Pancreas (tissue), 10 donors: Measurements from ENCODE around the gene MCM6. TPM values are rescaled to one million over a fixed set of nuclear protein-coding genes. Genes with fewer than 3 reads are reported as not detected.

Experiments used
- ATAC-seq, 4 donors: fragments of 200-7000 bp; cut with Tn5 transposase; one replicate each; pipeline versions ENCODE4 v1.8.0 to v1.9.1; 2020; ENCODE audit warnings: mild to moderate bottlenecking in 4 of 4, moderate library complexity in 4 of 4
- DNase-seq, 6 donors: peaks; one replicate each; pipeline ENCODE4 v3.0.0-alpha.2; 2020
- FAIRE-seq: peaks from 2 replicates; lab custom pipeline; 2012; peaks lifted over from hg19 to GRCh38; lab: Jason Lieb, UNC
- H3K27ac ChIP-seq, 4 donors: fragments of 200-600 bp; sonication (generic); 1 replicate in 3 of 4; 2 replicates in 1 of 4; pipeline versions ENCODE4 v1.5.0 to v1.8.0; 2020
- H3K27me3 ChIP-seq, 4 donors: fragments of 200-600 bp; one replicate each; pipeline ENCODE4 v1.8.0; 2021
- H3K36me3 ChIP-seq, 3 donors: fragments of 200-600 bp; sonication (generic) in 1 of 3; one replicate each; pipeline versions ENCODE4 v1.5.0 to v1.8.0; 2020 to 2021
- H3K4me1 ChIP-seq, 3 donors: fragments of 200-600 bp; one replicate each; pipeline ENCODE4 v1.8.0; 2021
- H3K4me3 ChIP-seq, 4 donors: fragments of 200-600 bp; sonication (generic) in 2 of 4; one replicate each; pipeline versions ENCODE4 v1.5.0 to v1.8.0; 2020 to 2021
- H3K9me3 ChIP-seq, 4 donors: fragments of 200-600 bp; one replicate each; pipeline ENCODE4 v1.8.0; 2021
- WGBS, 2 donors: extraction: QIAGEN DNeasy Blood & Tissue Kit; methylation state at CpG; one replicate each; pipeline ENCODE4 v1.1.7; 2013; 5-methylcytosine and 5-hydroxymethylcytosine counted together
- intact Hi-C, 3 donors: fragments of 100-400 bp; cut with DNase I; formaldehyde crosslinking; loops; one replicate each; pipeline versions ENCODE4 v1.11.1 to v1.14.2; 2022
- polyA plus RNA-seq, 2 donors: library from polyadenylated mRNA; stranded (reverse); fragments of 200-250 nt; gene quantifications; one replicate each; pipeline ENCODE4 v1.2.3, GENCODE V29; 2013
- total RNA-seq, 6 donors: library from RNA; stranded (reverse); fragmentation: NEBNext Ultra II Directional in 4 of 6; extraction: Animal tissue kit (Norgen Biotek cat#: 25700) in 4 of 6; gene quantifications; one replicate each; pipeline versions ENCODE4 v1.2.1 to v1.2.4, GENCODE V29; 2021 to 2023
- TF ChIP-seq, protein P1 (sequence below), 4 donors: fragments of 200-600 bp; sonication (generic) in 3 of 4; IDR thresholded peaks; one replicate each; pipeline versions ENCODE4 v1.5.0 to v1.8.0; 2021; ENCODE audit warnings: antibody characterized with exemption in 4 of 4
- donor health status: healthy with polysubstance abuse.
- donor health status: DM: no; HTN: no; CAD: no; lungs with moderate emphysema.
- donor health status: DM: no; HTN: no; CAD: no.
- donor health status: control.
- donor health status: control.
- donor health status: Bipolar disorder and iron deficiency.
- donor health status: DM: yes; HTN: yes; CAD: no.
- donor health status: DM: no; HTN: no; CAD: no.
- donor health status: DM: no; HTN: no; CAD: no.
- donor health status: DM: yes; HTN: yes; CAD: no.

MCM6 gene
- total and polyA plus RNA-seq, 8 donors = 1.5 to 5.7 (median 2.5) TPM

DNA sequence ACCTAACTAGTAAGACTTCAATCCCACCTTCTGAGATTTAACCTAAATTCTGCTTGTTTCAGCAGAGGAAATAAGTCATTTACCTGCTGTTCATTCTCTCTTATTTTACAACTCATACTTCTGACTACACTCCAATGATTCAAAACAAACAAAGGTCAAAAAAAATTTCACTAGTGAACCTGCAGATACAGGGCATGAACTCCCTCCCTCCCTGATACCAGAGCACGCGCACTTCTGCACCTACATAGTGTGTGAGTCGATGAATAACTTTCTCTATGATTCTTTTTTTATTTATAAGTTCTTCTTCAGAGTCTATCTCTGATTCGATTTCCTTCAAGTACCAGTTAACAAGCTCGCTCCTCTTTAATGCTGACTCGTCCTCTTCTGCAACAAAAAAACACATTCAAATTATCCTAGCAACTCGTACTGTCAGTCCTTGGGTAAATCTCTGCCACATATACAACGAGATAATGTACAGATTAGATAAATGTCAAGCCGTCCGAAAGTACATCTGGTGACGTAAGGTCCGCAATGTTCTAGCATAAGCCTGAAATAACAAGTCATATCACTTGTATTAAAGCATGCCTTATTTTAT, 31.8 kb downstream of the MCM6 start:
- Histone ChIP-seq H3K9me3 (no peaks in the 10 kb centered on the region), H3K4me1 (no peaks in the 10 kb centered on the region), H3K27me3 (no peaks in the 10 kb centered on the region), H3K27ac (no peak overlapping the region), H3K36me3 (no peaks in the 10 kb centered on the region), H3K4me3 (no peak overlapping the region)
- FAIRE-seq (no peak), ATAC-seq (no peak), DNase-seq (no peak)
- WGBS, 2 donors = 80 to 82% methylated on average over 12 of the region's 12 CpGs
- intact Hi-C loops = no loop called here
- TF ChIP-seq, protein P1, sequence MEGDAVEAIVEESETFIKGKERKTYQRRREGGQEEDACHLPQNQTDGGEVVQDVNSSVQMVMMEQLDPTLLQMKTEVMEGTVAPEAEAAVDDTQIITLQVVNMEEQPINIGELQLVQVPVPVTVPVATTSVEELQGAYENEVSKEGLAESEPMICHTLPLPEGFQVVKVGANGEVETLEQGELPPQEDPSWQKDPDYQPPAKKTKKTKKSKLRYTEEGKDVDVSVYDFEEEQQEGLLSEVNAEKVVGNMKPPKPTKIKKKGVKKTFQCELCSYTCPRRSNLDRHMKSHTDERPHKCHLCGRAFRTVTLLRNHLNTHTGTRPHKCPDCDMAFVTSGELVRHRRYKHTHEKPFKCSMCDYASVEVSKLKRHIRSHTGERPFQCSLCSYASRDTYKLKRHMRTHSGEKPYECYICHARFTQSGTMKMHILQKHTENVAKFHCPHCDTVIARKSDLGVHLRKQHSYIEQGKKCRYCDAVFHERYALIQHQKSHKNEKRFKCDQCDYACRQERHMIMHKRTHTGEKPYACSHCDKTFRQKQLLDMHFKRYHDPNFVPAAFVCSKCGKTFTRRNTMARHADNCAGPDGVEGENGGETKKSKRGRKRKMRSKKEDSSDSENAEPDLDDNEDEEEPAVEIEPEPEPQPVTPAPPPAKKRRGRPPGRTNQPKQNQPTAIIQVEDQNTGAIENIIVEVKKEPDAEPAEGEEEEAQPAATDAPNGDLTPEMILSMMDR (IDR thresholded peaks at IDR 0.05) = no peak

DNA sequence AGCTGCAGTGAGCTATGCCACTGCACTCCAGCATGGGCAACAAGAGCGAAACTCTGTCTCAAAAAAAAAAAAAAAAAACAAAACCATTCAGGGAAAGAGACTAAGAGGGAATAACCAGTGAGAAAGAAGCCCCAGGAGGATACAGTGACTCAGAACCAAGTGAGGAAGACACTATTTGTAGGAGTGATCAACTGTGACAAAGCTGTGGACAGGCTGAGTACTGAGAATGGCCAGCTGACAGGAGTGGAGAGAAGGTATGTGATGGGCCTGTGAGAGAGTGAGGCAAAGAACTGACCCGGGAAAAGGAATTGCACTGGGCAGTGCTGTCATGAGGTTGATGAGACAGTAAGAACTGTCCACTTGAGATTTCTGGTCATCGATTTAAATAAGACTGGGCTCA, 32.6 kb downstream of the MCM6 start:
- intact Hi-C loops = no loop called here
- ATAC-seq (no peak), DNase-seq (no peak), FAIRE-seq (no peak)
- Histone ChIP-seq H3K36me3 (no peaks in the 10 kb centered on the region), H3K27ac (no peak overlapping the region), H3K4me1 (no peaks in the 10 kb centered on the region), H3K9me3 (no peaks in the 10 kb centered on the region), H3K4me3 (no peak overlapping the region), H3K27me3 (no peaks in the 10 kb centered on the region)
- WGBS, 2 donors = 92 to 97% methylated on average over 3 of the region's 3 CpGs
- TF ChIP-seq, protein P1 (IDR thresholded peaks at IDR 0.05) = no peak

DNA sequence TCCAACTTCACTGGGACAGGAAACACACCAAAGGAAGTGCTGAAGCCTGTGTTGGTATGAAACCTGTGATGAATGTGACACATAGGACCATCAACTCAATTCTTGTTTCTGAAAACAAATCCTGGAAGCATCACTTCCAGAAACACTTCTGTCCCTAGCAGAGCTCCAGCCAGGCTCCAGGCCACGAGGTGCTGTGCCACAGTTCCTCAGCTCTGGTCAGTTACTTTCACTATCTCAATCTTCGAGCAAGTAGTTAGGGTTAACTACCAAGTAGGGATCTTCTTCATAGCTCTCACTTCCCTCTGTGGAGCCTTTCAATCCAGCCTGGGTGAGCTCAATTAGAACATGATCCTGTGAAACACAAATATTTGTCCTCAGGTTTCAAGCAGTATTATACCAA, 35.6 kb downstream of the MCM6 start:
- H3K4me3 ChIP-seq = no peak overlapping the region
- no peak for ATAC-seq
- DNase-seq = no peak
- TF ChIP-seq, protein P1 (IDR thresholded peaks at IDR 0.05) = no peak
- H3K36me3 ChIP-seq = no peaks in the 10 kb centered on the region
- H3K9me3 ChIP-seq = no peaks in the 10 kb centered on the region
- no peaks in the 10 kb centered on the region for H3K27me3 ChIP-seq
- H3K4me1 ChIP-seq = no peaks in the 10 kb centered on the region
- no peak overlapping the region for H3K27ac ChIP-seq
- no peak for FAIRE-seq
- 71% methylated on average over 2 of the region's 2 CpGs for WGBS, 2 donors
- intact Hi-C loops = no loop called here

DNA sequence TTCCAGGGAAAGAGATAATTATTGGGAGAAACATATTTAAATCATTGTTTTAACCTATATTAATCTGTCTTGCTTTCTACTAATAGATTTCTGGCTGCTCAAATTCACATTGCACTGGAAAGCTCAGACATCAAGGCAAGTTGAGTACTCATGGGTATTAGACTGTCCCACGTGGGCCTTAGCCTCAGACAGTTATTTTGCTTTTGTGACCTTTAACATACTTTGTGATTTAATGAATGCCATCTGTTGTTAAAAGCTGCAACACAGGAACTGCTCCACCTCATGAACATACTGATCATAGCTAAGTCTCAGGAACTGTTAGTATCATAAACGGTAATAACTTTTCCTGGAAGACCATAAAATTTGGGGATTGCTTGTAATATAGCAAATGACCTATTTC, 36.5 kb downstream of the MCM6 start:
- H3K27ac ChIP-seq = no peak overlapping the region
- no peaks in the 10 kb centered on the region for H3K36me3 ChIP-seq
- 54 to 65% methylated on average over 2 of the region's 2 CpGs for WGBS, 2 donors
- H3K9me3 ChIP-seq = no peaks in the 10 kb centered on the region
- DNase-seq = no peak
- TF ChIP-seq, protein P1 (IDR thresholded peaks at IDR 0.05) = no peak
- no peak for ATAC-seq
- intact Hi-C loops = no loop called here
- H3K4me3 ChIP-seq = no peak overlapping the region
- no peak for FAIRE-seq
- H3K27me3 ChIP-seq = no peaks in the 10 kb centered on the region
- H3K4me1 ChIP-seq = no peaks in the 10 kb centered on the region

DNA sequence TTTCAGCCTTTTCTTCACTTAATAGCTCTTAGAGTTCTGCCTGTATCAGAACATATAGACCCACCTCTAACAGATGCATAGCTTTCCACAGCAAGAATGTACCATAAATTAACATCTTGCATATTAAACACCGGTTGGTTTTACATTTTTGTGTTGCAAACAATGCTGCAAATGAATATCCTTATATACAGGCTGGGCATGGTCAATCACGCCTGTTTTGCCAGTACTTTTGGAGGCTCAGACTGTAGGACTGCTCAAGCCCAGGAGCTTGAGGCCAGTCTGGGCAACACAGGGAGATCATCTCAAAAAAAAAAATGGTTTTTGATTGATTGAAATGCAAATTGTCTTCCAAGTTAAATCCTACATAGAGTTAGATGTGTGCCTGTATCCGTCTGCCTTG, 37.7 kb downstream of the MCM6 start:
- H3K4me3 ChIP-seq = no peak overlapping the region
- 92% methylated on average over 3 of the region's 3 CpGs for WGBS, 2 donors
- intact Hi-C loops = no loop called here
- no peaks in the 10 kb centered on the region for H3K27me3 ChIP-seq
- TF ChIP-seq, protein P1 (IDR thresholded peaks at IDR 0.05) = no peak
- no peaks in the 10 kb centered on the region for H3K4me1 ChIP-seq
- no peak overlapping the region for H3K27ac ChIP-seq
- DNase-seq (no peak), ATAC-seq (no peak), FAIRE-seq (no peak)
- no peaks in the 10 kb centered on the region for H3K36me3 ChIP-seq
- no peaks in the 10 kb centered on the region for H3K9me3 ChIP-seq
